GM18907 (cell line): ENCODE data around the gene PDSS2.
"Not testable (repeated sequence)": the region's sequence is repeated elsewhere in the genome, so short reads cannot be mapped to it uniquely, and the experiment has no call there.

Experiments
- ATAC-seq: cut with Tn5 transposase; IDR thresholded peaks from one replicate; pipeline ENCODE4 v1.9.1; 2021; ENCODE audit warnings: mild to moderate bottlenecking, moderate library complexity; ENCODE audit not compliant: unreplicated experiment

PDSS2 gene

GRCh38 chr6:107186047-107186446 is 273.3 kb downstream of the PDSS2 start:
- ATAC-seq: no peak

DNA sequence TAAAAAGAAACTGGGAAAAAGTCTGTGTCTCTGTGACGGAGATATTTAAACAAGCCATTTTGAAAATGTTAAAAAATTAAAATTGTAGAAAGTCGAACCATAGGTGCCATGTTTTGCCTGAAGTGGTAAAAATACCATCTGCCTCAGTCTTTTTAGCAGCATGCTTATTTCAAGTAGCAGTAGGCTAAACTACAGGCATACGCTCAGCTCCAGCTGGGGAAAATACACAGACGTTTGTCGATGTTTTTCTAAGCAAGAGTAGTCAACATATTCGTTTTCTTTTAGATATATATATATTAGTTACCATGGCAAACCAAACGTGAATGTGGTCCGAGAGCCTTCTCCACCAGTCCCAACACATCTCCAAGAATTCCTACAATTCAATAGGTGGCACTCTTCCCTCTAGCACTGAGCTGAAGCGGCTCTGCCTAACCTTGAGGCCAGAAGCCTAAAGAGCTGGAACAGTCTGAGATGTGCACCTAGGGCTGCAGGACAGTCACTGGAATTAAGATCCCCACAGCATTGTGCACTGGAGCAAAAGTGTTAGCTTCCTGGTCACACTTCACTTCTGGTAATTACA is 273.9 kb downstream of the PDSS2 start:
- ATAC-seq: no peak

- no peak for ATAC-seq
Observed at GRCh38 chr6:107184435-107184834, 274.9 kb downstream of the PDSS2 start.

GRCh38 chr6:107180099-107180498 is 279.3 kb downstream of the PDSS2 start:
- ATAC-seq: no peak

DNA sequence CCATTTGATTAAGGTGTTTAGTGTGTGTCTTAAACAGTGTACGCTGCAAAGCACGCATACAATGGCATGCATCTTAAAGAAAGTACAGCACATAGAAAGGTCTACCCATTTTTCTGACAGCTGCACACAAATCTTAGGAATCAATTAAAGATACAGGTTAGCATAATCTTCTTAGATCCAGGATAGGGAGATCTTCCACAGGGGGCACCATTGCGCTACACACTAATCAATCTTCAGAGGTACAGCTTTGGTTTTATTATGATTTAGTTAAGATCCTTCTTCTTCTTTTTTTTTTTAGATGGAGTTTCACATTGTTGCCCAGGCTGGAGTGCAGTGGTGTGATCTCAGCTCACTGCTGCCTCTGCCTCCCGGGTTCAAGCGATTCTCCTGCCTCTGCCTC is 280.4 kb downstream of the PDSS2 start:
- no peak for ATAC-seq

DNA sequence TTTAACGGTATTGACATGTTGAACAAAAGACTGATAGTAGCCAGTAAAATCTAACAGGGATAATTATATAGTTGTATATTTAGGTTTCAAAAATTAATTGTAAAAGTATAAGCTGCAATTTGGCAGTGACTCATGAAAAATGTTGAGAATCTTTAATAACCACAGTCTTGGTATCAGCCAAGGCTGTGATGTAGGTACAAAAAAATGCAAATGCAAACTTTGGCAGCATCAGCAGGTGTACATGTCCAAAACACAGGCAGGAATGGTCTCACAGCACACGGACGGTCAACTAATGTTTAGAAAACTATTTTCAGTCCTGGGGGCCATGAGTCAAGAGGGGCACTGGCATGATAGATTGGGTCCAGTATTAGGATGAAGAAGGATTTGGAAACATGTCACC is 285.6 kb downstream of the PDSS2 start:
- ATAC-seq: no peak

- no peak for ATAC-seq
Observed at GRCh38 chr6:107171513-107171912, 287.9 kb downstream of the PDSS2 start.

DNA sequence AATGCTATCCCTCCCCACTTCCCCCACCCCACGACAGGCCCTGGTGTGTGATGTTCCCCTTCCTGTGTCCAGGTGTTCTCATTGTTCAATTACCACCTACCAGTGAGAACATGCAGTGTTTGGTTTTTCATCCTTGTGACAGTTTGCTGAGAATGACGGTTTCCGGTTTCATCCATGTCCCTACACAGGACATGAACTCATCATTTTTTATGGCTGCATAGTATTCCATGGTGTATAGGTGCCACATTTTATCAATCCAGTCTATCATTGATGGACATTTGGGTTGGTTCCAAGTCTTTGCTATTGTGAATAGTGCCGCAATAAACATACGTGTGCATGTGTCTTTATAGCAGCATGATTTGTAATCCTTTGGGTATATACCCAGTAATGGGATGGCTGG is 295.1 kb downstream of the PDSS2 start:
- ATAC-seq: not testable (repeated sequence)

DNA sequence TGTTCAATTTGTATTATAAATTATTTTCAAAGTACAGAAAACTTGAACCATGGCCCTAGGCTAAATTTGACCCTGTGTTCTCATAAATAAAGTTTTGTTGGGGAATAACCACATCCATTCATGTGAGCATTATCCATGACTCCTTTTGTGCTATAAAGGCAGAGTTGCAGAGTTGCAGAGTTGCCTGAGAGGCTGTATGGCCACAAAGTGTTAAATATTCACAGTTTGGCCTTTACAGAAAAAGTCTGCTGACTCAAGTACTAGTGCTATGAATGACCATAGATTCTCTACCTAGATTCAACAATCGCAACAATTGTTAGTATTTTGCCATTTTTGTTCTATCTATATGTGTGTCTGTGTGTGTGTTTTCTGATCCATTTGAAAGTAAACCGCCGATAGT is 297.8 kb downstream of the PDSS2 start:
- ATAC-seq: no peak

DNA sequence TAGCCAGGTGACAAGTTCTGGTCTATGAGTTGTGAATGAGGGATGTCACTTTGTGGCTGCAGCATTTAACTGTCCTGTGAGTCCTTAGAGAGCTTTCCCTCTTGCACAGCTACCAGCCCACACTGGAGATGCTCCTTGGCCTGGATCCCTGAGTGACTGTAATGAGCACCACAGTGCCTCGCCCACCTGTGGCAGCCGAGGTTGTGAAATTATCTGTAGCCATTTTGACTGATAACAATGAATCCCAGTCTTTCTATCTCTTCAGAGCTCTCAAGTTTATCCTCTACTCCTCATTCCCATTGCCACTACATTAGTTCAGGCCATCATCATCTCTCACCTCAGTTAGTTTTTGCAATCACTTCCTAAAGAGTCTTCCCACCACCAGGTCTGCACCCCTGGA is 302.7 kb downstream of the PDSS2 start:
- no peak for ATAC-seq

GRCh38 chr6:107154801-107155160 is 304.6 kb downstream of the PDSS2 start:
- ATAC-seq: no peak

GRCh38 chr6:107154131-107154800 is 305.1 kb downstream of the PDSS2 start:
- no peak for ATAC-seq

DNA sequence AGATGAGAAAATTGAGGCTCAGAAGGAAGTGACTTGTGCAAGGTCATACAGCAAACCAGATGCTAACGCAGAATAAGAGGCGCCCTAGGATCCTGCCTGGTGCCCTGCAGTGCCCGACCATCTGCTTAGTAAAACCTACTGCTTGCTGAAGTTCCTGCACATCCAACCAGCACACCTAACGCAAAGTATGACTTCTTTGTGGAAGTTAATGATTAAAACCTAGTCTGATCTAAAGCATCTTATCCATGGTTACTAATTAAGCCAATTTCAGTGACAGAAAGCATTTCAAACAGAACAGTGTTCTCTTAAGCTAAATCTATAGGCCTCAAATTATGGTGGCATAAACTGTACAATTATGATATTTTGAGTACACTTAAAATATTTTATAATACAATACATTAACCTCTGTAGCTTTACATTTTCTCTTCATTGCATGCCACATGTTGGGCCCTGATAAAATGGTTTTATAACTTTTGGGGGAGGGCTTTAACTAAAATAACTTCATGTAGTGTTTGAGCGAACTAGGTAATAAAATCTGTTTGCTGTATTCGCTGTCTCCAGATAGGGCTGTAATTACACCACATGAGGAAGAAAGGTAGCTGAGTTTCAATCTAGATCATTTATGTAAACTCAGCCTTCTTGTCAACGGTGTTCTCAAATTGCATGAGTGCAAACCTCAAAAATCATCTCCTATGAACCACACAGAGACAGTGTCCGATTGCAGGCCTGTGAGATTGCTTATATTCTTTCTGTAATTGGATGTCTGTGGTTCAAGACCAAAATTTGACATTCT is 306.5 kb downstream of the PDSS2 start:
- no peak for ATAC-seq

DNA sequence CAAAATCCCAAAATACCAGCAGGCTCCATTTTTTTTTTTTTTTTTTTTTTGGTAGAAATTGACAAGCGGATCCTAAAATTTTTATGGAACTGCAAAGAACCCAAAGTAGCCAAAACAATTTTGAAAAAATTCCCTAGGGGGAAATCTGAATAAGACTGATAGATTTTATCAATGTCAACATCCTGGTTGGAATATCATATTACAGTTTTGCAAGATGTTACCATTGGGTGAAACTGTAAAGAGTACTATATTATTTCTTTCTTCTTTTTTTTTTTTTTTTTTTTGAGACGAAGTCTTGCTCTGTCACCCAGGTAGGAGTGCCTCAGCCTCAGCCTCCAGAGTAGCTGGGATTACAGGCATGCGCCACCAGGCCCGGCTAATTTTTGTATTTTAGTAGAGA is 314.7 kb downstream of the PDSS2 start:
- no peak for ATAC-seq

DNA sequence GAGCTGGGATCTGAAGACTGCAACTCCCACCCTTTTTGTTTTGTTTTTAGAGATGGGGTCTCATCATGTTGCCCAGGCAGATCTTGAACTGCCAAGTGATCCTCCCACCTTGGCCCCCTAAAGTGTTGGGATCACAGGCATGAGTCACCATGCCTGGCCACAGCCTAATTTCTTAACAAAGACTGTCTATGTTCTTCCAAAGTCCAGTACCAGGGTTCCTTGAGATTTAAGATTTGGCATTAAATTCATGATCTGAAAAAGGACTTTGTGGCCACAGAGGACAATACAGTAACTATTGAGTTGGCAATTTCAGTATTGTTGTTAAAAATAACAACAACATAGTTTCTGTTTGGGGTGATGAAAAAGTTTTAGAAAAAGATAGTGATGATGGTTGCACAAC is 315.4 kb downstream of the PDSS2 start:
- ATAC-seq: no peak

- ATAC-seq: no peak
Observed at GRCh38 chr6:107140581-107140980, 318.8 kb downstream of the PDSS2 start.

GRCh38 chr6:107136324-107136723 is 323.0 kb downstream of the PDSS2 start:
- not testable (repeated sequence) for ATAC-seq

DNA sequence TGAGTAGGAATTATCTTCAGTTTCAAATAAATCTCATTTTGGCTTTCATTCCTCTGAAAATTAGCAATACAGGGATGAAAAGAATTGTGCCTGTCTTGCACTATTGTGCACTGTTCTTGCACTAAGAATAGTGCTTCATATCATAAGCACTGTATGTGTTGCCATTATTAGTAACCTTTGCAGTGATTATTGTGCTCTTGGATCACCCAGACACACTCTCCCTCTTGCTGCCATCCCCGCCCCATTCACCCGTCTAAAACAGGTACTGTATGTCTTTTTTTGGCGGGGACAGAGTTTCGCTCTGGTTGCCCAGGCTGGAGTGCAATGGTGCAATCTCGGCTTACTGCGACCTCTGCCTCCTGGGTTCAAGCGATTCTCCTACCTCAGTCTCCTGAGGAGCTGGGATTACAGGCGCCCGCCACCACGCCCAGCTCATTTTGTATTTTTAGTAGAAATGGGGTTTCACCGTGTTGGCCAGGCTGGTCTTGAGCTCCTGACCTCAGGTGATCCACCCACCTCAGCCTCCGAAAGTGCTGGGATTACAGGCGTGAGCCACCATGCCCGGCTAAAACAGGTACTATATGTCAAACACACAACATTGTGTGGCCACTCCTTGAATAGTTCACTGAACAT is 324.2 kb downstream of the PDSS2 start:
- ATAC-seq: not testable (repeated sequence)

GRCh38 chr6:107132330-107132954 is 326.9 kb downstream of the PDSS2 start:
- ATAC-seq: no peak

DNA sequence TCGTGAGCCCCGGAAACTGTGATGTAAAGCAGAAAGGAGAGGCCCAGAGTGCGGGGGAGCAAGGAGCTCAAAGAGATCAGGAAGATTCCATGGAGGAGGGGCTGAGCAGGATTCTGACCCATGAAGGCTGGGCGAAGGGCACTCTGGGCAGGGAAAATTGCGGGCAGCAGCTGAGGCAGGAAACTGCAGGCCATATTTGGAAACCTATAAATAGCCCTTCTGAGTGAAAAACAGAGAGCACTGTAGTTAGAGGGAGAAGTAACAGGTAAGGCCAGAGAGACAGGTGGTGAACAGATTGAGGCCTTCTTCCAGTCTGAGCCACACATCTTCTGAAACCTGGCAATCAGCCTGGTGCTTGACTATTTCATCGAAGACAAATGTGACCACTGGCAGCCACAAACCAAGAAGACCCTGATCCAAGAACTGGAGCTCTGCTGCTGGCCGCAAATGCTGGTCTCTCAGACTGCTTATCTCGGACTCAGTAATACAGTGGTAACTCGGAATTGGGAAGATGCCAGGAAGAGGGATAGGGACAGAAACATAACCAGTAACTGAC is 329.9 kb downstream of the PDSS2 start:
- ATAC-seq: no peak

- no peak for ATAC-seq
Observed at GRCh38 chr6:107128577-107128976, 330.8 kb downstream of the PDSS2 start.
